C4-2B (cell line): Measurements from ENCODE around the gene RAMP3.

ENCODE experiments used
- H3K27ac ChIP-seq: fragments of 450-650 bp; 2 replicates; pipeline ENCODE4 v1.5.1; 2017
- ZFX ChIP-seq: fragments of 450-650 bp; IDR thresholded peaks from 2 replicates; pipeline ENCODE4 v1.6.1; 2017
- TF ChIP-seq, protein P1 (sequence below): fragments of 450-650 bp; conservative IDR thresholded peaks from 2 replicates; pipeline ENCODE4 v1.5.1; 2017; ENCODE audit warnings: mild to moderate bottlenecking

Gene RAMP3

DNA sequence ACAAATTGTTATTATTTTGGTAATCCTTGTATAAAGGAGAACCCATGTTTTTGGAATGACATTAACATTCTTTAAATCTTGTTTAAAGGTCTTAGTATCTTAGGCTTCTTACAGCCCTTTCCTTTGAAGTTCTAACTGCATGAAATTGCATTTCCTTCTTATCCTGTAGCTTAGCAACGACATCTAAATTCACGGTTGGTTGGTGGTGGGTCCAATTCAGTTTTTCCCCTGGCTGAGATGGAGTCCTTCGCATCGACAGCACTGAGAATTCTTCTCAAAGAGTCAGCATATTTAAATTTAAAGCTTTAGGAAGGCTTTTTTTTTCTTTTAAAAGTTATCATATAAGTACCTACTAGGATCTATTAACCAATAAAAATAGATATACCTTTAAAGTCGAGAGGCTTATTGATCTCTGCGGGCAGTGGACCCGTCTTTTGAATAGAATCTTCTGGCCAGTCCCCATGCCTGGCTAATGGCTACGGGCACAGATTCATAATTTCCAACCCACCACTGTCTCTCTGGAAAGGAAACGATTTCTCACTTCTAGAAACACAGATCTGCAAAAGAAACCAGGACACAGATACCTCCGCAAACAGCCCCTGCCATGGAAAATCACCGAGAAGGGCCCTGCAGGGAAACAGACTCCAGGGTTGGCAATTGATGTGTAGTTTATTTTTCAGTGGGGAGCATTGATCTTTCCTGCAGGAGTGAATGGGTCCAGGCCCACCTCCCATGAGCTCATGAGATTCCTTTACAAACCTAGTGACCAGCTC lies 63.4 kb downstream of the RAMP3 start:
- no peak for TF ChIP-seq ZFX
- TF ChIP-seq, protein P1, sequence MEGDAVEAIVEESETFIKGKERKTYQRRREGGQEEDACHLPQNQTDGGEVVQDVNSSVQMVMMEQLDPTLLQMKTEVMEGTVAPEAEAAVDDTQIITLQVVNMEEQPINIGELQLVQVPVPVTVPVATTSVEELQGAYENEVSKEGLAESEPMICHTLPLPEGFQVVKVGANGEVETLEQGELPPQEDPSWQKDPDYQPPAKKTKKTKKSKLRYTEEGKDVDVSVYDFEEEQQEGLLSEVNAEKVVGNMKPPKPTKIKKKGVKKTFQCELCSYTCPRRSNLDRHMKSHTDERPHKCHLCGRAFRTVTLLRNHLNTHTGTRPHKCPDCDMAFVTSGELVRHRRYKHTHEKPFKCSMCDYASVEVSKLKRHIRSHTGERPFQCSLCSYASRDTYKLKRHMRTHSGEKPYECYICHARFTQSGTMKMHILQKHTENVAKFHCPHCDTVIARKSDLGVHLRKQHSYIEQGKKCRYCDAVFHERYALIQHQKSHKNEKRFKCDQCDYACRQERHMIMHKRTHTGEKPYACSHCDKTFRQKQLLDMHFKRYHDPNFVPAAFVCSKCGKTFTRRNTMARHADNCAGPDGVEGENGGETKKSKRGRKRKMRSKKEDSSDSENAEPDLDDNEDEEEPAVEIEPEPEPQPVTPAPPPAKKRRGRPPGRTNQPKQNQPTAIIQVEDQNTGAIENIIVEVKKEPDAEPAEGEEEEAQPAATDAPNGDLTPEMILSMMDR, result no peak
- H3K27ac ChIP-seq, result no peak overlapping the region

DNA sequence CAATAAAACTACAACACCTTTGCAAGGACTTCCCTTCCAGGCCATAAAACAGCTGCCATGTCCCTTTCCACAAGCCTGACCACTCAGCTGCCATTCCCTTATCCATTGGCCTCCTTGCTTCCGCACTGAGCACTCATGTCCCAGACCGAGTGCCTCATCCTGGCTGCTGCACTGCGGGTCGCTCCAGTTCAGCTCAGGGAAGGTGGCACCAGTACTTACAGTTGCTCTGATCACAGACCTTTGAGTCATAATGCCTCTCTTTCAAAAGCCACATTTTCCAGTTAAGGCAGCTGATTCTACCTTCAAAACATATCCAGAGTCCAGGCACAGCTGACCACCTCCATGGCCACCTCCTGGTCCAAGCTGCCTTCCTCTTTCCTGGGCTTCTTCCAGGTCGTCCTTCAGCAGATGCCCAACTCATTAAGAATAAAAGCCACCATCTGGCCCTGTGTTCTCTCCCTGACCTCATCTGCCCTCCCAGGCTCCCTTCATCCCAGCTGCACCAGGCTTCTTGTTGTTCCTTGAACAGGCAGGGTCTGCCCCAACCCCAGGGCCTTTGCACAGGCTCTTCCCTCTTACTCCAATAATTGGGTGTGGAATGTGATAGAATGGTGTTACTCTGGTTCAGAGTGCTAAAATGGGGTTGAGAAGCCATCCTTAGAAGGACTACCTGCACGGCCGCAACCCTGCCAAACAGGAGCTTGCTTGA lies 64.5 kb downstream of the RAMP3 start:
- TF ChIP-seq ZFX, result no peak
- TF ChIP-seq, protein P1, result no peak
- no peak overlapping the region for H3K27ac ChIP-seq

DNA sequence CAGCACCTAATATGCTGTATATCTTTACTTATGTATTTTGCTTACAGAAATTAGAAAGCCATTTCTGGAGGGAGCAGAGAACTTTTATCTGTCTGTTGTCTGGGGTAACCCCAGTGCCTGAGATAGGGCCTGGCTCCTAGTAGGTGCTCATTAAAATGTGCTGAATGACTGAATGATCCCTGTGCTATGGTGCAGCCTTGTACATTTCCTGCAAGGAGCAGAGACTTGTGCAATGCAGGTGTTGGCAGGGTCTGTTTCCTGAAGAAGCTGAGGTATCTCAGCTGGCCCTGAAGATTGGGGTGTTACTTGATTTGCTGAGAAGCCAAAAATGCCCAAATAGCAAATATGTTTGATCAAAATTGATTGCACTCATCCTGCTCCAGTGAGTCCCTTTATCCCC lies 65.5 kb downstream of the RAMP3 start:
- no peak overlapping the region for H3K27ac ChIP-seq
- TF ChIP-seq, protein P1, result no peak

DNA sequence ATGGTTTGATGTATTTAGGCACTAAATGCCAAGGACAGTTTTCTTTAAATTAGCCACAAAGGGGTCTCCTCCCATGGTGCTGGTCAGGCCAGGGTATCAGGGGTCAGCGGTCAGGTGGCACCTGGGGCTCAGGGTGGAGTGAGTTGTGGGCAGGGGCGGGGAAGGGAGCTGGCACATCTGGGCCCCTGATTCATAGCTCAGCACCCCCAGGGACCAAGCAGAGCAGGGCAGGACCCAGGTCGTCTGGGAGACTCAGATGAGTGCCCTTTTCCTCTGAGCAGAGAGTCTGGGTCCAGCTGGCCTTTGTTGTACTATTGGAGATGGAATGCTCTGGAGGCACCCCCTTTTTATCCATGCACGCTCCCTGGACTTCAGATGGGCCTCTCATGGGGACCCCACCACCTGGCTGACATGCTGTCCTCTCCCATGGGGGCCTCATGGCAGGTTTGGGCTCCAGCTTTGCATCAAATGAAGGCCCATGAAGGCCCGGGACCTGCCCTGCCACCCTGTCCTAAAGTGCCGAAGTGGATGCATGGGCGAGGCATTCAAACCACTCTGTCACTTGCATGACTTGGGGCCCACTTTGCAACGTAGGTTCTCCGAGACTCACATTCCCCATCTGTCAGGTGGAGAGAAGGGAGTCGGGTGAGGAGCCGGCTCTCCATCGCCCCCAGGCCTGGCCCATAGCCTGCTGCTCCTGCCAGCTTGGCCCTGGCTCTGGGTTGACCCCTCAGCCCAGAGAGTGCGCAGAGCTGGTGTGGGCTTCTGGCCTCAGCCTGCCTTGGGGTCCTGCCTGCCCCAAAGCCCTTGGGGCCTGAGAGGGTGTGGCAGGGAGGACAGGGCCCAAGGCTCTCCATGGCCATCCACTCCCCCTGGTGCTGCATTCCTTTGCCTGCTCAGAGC lies 66.4 kb downstream of the RAMP3 start:
- no peak overlapping the region for H3K27ac ChIP-seq
- no peak for TF ChIP-seq ZFX
- TF ChIP-seq, protein P1, result no peak

DNA sequence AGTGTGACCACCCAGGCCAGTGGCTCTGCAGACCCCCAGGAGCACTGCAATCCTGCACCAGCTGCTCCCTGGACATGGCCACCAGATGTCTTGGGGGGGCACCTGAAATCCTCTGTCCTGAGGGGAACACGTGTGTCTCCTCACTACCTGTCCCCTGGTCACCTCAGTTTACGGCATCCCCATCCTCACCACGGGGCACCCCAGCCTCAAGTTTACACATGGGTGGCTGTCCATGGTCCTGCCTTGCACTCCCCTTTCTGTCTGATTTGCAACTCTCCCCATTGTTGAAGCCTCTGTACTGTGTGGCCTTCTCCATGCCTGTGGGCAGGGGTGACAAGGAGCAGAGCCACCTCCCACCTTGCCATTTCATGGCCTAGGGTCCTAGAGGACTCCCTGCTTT lies 67.2 kb downstream of the RAMP3 start:
- no peak overlapping the region for H3K27ac ChIP-seq
- TF ChIP-seq ZFX, result no peak
- TF ChIP-seq, protein P1, result no peak

DNA sequence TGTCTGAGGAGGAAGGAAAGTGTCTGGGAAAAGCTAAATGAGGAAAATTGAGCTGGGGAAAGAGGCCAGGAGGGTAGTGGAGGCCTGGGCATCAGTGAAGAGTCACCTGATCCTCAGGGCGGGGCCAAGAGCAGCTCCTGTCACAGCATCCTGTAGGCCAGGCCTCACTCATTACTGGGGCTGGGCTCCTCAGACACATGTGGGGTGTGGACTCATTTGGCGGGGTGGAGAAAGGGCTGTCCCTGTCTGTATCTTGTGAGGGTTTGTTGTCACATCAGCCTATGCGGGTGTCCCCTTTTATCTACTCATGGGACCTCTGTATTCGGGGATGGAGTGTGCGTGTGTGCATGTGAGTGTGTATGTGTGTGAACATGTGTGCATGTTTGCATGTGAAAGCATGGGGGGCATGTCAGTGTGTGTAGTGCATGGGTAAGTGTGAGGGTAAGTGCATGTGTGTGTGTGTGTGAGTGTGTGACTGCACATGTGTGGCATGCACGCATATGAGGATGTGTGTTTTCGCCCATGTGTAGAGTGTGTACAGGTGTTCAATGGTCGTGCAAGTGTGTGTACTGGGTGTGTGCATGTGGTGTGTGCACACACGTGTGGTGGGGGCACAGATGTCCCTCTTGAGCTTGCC lies 67.8 kb downstream of the RAMP3 start:
- H3K27ac ChIP-seq, result no peak overlapping the region
- TF ChIP-seq, protein P1, result no peak
- no peak for TF ChIP-seq ZFX
